Raji (cell line): ENCODE measurements around the gene SLC4A7.

Experiments
- POLR2A ChIP-seq: IDR thresholded peaks from 2 replicates; pipeline ENCODE4 v1.6.1; 2011; ENCODE audit warnings: low read depth, low read length, control low read depth; ENCODE audit not compliant: insufficient read depth

Gene SLC4A7

GRCh38 chr3:27458929-27459328 is 25.3 kb downstream of the SLC4A7 start:
- TF ChIP-seq POLR2A, result no peak

- TF ChIP-seq POLR2A, result no peak
Observed at GRCh38 chr3:27456554-27456953, 27.6 kb downstream of the SLC4A7 start.

GRCh38 chr3:27454914-27455313 is 29.3 kb downstream of the SLC4A7 start:
- TF ChIP-seq POLR2A, result no peak

DNA sequence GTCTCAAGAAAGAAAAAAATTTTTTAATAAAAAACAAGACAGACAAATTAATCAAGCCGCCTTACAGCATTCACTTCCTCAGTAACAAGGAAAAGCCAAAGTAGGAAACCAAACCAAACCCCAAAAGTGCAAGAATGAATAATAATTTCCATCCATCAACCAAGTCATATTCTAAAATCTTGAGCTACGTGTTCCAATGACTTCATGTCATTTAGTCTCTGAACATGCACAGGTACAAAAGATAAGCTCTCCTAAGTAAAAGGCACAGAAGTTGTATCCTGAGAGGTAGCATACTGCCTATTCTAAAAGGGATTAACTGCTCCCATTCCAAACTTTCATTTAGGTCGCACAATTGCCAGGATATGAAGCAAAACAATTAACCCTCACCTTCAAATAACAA is 29.7 kb downstream of the SLC4A7 start:
- TF ChIP-seq POLR2A, result no peak

- TF ChIP-seq POLR2A, result no peak
Observed at GRCh38 chr3:27452368-27453090, 31.7 kb downstream of the SLC4A7 start.

DNA sequence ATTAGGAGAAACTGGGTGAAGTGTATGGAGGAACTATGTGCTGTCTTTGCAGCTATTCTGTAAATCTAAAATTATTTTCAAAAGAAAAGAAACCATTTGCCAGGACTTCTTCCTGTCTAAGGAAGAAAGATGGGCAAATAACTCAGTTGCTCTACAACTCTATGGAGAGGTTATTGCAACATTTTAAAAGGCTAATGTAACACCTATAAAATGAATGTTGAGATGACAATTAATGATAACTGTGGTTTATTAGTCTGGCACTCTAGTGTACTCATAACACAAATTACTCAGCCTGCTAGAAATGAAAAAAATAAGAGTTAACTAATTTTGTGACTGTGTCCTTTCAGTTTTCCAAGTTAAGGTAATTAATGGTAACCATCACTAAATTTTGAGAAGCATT is 32.3 kb downstream of the SLC4A7 start:
- no peak for TF ChIP-seq POLR2A

DNA sequence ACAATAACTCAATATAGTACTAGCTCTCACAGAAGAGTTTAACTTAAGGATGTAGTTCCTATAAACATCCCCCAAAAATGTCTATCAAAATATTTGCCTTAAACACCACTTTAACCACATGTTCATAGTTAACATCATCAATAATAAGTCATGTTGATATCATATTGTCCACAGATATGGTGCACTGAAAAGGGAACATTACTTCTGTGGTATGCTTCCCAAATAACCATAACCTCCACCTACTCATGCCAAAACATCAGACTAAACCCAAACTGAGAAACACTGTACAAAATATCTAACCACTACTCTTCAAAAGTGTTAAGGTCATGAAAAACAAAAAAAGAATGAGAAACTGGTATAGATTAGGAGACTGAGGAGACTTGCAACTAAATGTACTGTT is 32.9 kb downstream of the SLC4A7 start:
- TF ChIP-seq POLR2A, result no peak

- no peak for TF ChIP-seq POLR2A
Observed at GRCh38 chr3:27449530-27450150, 34.5 kb downstream of the SLC4A7 start.

- no peak for TF ChIP-seq POLR2A
Observed at GRCh38 chr3:27431116-27431515, 53.1 kb downstream of the SLC4A7 start.

DNA sequence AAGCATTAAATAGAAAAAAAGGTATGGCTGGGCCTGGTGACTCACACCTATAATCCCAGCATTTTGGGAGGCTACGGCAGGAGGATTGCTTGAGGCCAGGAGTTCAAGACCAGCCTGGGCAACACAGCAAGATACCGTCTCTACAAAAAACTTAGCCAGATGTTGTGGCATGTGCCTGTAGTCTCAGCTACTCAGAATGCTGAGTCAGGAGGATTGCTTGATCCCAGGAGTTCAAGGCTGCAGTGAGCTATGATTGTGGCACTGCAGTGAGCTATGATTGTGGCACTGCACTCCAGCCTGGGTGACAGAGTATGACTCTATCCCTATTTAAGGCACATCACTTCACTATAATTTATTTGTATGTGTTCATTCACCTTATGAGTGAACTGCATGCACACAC is 54.3 kb downstream of the SLC4A7 start:
- no peak for TF ChIP-seq POLR2A

DNA sequence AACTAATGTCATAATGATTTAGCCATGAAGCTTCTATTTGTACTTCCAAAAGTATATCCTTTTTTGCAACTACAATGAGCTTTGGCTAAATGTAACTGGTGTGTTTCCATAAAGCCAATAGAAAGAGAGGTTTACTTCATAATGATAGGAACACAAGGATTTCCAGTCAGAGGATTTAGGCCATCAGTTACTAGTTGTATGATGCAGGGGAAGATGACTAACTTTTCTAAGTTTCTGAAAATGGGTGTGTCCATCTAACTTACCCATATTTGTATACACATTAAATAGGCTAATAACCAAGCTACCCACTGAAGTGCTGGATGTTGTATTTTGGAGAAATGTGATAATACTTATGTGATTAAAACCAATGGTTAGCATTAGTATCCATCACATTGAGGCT is 55.7 kb downstream of the SLC4A7 start:
- no peak for TF ChIP-seq POLR2A

DNA sequence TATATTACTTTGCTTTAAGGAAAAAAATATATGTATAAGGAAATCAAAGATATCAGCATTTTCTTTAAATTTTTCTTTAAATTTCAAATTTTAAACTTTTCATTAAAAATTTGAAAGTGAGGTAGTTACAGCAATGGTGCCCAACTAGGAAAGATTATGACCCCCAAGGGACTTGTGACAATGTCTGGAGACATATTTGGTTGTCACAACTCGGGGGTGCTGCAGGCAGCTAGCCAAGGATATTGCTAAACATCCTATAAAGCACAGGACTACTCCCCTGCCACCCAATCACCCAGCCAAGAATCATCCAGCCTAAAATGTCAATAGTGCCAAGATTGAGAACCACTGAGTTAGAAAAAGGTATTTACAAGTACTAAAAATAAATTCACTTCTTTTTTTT is 57.3 kb downstream of the SLC4A7 start:
- no peak for TF ChIP-seq POLR2A

GRCh38 chr3:27425896-27426565 is 58.2 kb downstream of the SLC4A7 start:
- no peak for TF ChIP-seq POLR2A

DNA sequence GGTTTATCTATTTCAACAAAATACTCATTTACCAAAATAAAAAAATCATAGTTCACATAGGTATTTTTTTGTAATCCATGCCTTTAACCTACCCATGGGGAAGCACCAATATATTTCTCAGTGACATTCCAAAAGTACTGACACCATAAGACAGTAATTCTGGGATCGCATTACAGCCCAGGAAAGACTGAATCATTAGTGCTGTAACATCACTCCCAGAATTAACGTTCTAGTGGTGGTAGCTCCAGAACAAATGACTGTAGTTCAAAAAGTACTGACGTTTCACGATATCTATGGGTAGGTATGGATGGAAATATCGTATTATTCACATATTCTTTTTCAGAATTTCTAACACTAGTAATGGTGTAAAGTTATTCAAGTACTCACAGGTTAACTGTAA is 60.7 kb downstream of the SLC4A7 start:
- TF ChIP-seq POLR2A, result no peak

DNA sequence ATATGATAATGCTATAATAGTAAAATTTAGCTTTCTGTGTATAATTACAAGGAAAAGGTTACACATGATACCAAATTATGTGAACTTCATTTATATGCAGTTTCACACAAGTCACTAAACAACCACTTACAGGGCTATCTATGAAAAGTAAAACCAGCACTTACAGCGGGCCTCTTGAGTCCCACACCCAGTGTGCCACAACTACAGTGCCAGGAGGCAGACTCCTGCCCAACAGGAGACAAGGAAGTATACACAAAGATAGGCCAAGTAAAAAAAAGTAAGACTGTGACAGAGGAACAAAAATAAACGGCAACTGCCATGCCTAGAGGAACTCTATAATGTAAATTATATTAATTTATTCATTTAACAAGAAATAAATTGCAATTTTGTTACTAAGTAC is 61.6 kb downstream of the SLC4A7 start:
- TF ChIP-seq POLR2A, result no peak

GRCh38 chr3:27415202-27415601 is 69.0 kb downstream of the SLC4A7 start:
- no peak for TF ChIP-seq POLR2A
